GM19452 (cell line): ENCODE results near the gene CC2D2B.
"Not testable (repeated sequence)": the region's sequence is repeated elsewhere in the genome, so short reads cannot be mapped to it uniquely, and the experiment has no call there.

Experiments
- ATAC-seq: cut with Tn5 transposase; IDR thresholded peaks from one replicate; pipeline ENCODE4 v1.9.1; 2021; ENCODE audit not compliant: unreplicated experiment

CC2D2B gene

GRCh38 chr10:95906677-95907455 lies 909 bp upstream of the CC2D2B start:
- ATAC-seq, result peak; percentile 40

GRCh38 chr10:95908450-95908849 lies 675 bp downstream of the CC2D2B start:
- no peak for ATAC-seq

- no peak for ATAC-seq
Observed at GRCh38 chr10:95909561-95909960, 1.8 kb downstream of the CC2D2B start.

GRCh38 chr10:95916039-95916438 lies 8.3 kb downstream of the CC2D2B start:
- not testable (repeated sequence) for ATAC-seq

- no peak for ATAC-seq
Observed at GRCh38 chr10:95920798-95921426, 13.1 kb downstream of the CC2D2B start.

DNA sequence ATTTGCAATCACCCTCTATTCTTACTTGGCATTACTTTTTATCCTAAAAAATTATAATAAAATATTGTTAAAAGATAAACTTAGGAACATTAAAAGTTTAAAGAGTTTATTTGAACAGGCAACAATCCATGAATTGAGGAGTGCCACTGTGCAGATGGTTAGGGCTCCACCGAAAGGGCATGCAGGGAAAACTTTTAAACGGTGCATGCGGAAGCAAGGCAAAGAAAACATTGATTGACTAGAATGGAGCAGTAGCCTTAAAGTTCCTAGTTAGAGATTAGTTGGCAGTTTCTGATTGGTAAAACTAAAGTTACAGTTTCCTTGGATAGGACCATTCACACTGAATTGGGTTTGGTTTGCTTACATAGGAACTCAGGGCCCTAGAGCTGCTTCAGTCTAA lies 17.3 kb downstream of the CC2D2B start:
- no peak for ATAC-seq

- ATAC-seq, result no peak
Observed at GRCh38 chr10:95935429-95935828, 27.7 kb downstream of the CC2D2B start.

DNA sequence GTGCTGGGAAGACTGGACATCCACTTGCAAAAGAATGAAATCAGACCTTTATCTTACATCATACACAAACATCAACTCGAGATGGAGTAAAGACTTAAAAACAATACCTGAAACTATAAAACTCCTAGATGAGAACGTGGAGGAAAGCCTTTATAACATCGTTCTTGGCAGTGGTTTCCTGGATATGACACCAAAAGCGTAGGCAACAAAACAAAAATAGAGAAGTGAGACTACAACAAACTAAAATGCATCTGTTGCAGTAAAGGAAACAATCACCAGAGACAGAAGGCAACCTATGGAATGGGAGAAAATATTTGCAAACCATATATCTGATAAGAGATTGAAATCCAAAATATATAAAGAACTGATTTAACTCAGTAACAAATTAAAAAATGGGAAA lies 33.3 kb downstream of the CC2D2B start:
- no peak for ATAC-seq

DNA sequence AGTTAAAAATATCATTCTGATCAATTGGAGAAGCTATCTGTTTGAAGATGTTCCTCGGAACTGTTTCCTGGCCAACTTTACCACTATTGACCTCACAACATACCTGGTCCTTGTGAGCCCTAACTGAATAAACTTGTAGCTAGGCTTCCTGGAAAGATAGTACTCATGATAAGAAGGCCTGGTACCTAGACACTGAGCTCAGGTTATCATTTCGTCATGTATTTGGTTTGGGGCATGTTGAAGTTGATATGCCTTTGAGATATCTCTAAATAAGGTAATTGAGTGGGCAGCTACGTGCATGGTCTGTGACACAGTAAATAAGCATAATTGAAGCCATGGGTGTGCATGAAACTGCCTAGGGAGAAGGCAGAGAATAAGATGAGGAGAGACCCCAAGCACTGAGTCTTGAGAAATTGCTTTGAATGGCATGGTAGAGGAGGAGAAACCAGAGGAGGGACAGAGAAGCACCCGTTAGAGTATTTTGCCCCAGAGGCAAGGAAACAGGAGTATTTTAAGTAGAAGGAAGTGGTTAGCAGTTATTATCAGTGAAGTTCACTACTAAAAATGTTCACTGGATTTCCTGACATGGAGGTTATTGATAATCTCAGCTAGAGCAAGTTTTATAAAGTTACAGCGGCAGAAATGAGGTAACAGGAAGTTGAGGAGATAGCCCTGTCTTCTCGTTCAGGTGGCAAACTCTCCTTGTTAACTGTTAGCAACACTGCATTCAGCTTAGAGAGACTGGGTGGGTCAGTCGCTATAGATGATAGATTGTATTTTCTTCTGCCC lies 55.6 kb downstream of the CC2D2B start:
- ATAC-seq, result no peak

DNA sequence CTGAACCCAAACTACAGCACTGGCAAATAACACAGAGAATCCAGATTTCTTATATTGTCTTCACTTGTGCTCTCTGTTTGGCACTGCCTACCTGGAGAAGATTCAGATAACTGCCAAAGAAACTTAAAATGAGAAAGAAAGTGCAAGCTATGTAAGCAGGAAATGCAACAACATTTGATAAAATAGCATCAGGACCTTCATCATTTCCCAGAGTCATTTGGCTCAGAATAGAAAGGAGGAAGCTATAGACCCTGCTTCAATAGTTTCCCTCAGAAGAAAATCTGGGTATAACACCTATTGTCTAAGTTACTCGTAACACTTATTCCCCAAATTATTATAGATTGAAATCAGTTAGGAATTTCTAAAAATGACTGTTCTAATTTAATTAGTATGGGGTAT lies 56.2 kb downstream of the CC2D2B start:
- ATAC-seq, result no peak

GRCh38 chr10:95964756-95965155 lies 57.0 kb downstream of the CC2D2B start:
- no peak for ATAC-seq

- no peak for ATAC-seq
Observed at GRCh38 chr10:95976362-95977229, 68.8 kb downstream of the CC2D2B start.

- no peak for ATAC-seq
Observed at GRCh38 chr10:95982200-95982599, 74.4 kb downstream of the CC2D2B start.

DNA sequence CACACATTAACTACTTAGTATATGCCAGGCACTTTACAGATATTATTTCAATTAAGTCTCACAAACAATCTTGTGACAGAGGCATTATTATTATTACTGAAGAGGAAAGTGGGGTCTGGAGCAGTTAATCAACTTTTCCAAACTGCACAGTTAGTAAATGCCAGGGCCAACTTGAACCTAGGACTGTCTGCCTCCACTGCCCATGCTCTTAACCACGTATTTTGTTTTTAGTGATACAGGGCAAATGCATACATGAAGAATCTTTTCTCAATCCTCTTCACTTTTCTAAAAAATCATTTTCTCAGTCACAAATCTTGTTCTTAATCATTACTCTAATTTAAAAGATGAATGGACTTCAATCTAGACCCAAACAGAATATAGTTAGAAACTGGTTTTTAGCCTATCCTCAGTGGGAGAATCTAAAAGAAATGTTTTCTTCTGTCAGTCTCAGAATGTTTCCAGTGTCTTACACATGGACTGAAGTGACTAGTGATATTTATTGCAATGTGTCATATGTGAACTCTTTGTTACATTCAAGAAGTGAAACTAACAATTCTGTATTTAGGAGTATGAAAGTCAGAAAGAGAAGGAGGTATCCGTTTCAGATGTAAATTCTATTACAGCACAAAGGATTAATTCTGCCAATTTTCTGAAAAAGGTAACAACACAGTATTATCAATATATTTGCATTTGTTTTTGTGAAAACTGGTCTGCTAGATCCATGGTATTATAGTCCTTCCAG lies 80.1 kb downstream of the CC2D2B start:
- peak; percentile 79 for ATAC-seq

DNA sequence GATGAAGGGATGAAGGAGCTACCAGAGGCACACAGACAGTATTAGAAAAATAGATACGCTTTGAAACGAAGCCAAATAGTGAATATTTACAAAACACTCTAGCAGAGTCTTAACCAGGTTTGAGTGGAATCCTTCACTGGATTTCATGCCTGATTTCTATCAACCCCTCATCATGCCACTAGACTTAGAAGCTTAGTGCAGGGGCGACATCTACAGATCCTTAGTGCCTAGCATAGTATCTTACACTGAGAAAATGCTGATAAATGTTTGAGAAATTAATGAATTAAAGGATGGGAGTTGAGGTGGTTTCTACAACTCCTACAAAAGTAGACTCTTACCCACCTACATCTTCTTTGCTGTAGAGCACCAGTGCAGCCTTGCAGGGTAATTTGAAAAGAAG lies 80.9 kb downstream of the CC2D2B start:
- no peak for ATAC-seq

- not testable (repeated sequence) for ATAC-seq
Observed at GRCh38 chr10:95994376-95994775, 86.6 kb downstream of the CC2D2B start.

DNA sequence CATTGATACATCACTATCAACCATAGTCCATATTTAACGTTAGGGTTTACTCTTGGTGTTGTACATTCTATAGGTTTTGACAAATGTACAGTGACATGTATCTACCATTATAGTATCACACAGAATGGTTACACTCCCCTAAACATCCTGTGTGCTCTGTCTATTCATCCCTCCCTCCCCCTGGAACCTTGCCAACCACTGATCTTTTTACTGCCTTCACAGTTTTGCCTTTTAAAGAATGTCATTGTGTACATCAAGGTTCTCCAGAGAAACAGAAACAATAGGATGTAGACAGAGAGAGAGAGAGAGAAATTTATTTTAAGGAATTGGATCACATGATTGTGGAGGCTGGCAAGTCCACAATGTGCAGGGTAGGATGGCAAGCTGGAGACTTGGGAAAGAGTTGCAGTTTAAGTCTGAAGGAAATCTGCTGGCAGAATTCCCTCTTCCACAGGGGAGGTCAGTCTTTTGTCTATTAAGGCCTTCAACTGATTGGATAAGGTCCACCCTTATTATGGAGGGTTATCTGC lies 90.5 kb downstream of the CC2D2B start:
- ATAC-seq, result no peak

- no peak for ATAC-seq
Observed at GRCh38 chr10:96013956-96014355, 106.2 kb downstream of the CC2D2B start.

GRCh38 chr10:96014473-96015102 lies 106.8 kb downstream of the CC2D2B start:
- no peak for ATAC-seq
